Hematopoietic multipotent progenitor cell treated with erythropoietin and hydrocortisone succinate and interleukin-3 and kit ligand, for 15 days (in vitro differentiated cells): Measurements from ENCODE around the gene GDAP2.
A peak's percentile ranks its signal among the peaks of the same experiment; 100 is the strongest.
"Not testable (repeated sequence)": the region's sequence is repeated elsewhere in the genome, so short reads cannot be mapped to it uniquely, and the experiment has no call there.

Source experiments
- DNase-seq: peaks from one replicate; pipeline ENCODE4 v3.0.0-alpha.2; 2015; ENCODE audit warnings: low spot score

The GDAP2 gene

DNA sequence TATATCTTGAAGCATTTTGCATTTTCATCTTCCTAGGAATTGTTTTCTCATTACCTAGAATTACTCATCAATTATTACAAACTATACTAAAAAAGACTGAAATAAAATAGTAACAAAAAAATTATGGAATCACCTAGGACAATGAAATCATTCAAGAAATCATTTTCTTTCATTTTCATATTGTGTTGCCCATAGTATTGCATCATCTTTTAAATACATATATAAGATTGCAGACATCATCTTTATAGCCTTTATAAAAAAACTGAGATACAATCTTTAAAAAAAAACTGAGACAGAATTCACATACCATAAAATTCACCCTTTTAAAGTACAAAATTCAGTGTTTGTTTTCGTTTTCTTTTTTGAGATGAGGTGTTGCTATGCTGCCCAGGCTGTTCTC, 29.6 kb downstream of the GDAP2 start:
- no peak for DNase-seq

DNA sequence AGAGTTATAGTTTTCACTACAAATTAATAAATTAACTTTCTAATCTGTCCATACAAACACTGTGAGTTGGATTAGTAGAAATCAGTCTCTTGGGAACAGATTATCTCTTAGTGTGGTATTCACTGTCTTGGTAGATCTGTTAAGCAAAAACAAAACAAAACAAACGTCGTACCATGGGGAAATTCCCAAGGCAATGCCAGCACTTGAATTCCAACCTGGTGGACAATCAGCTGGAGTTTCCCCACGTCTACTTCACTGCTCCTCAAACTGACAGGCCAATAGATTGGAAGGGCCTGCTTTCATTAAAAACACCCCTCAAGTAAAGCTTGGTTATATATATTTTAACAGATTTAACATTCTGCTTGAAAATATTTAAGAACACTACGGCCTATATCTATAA, 31.9 kb downstream of the GDAP2 start:
- no peak for DNase-seq

DNA sequence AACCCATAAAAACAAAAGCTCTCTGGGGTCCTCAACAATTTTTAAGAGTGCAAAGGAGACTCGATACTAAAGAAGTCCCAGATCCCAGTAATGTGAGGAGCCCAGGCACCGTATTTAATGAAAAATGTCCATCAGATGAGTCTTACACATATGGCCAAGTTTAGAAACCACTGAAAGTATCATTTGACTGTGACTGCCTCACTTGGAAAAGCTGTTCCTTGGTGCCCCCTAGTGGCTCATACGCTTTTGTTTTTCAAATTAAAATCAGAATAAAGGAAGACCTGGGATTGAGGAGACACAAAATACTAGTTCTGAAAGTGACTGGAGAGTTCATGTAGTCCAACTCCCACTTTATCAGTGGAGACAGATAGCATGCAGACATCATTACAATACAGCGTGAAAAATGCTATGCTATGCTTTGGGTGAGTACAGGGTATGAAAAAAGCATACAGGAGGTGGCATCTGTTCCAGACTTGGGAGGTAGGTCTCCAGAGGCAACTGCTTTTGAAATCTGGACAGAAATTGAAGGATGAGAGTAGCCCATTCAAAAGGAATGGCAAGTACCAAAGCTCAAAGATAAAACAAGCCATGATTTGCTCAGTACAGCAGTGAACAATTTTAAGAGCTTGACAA, 33.8 kb downstream of the GDAP2 start:
- peak; percentile 72 for DNase-seq

DNA sequence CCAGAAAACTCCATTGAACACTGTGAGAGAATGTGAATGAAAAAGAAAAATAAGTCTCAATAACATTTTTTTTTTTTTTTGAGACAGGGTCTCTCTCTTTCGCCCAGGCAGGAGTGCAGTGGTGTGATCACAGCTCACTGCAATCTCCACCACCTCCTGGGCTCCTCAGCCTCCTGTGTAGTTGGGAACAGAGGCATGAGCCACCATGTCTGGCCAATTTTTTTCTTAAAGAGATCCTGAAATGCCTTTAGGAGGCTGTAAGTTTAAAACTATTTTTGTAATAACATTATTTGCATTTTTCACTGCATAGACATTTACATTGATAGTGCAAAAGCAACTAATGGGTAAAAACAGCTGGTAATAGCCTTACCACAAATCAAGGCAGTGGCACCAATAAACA, 35.3 kb downstream of the GDAP2 start:
- no peak for DNase-seq

DNA sequence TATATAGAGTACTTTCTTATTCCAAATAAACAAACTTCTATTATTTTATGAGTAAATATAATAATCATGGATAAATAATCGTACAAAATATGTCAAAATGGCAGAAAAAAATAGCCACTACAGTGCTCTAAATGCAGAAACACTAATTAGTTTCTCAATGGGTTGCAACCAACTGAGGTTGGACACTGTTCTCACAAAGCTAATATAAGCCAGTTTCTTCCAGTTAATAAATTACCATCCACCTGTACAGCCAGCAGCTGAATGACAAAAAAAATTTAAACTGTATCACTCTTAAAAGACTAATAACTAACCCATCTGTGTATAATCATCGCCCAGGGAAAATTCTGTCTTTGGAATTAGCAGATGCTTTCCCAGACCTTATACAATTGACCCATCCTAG, 36.9 kb downstream of the GDAP2 start:
- DNase-seq, result no peak

DNA sequence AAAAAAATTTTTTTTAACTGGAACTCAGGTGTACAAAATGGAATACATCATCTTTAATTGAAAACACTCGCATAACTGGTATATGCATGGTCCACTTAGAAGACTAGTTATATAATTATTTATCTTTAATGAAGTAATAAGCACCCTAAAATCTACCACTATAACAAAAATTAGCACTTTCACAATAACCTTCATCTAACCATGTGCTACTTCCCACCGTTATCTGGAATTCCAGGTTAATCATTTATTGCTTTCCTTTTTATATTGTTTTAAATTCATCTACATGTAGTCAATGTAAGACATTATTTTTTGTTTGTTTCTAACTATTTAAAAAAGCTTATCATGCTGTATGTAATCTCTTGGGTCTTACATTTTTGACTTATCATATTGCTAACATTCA, 39.0 kb downstream of the GDAP2 start:
- no peak for DNase-seq

DNA sequence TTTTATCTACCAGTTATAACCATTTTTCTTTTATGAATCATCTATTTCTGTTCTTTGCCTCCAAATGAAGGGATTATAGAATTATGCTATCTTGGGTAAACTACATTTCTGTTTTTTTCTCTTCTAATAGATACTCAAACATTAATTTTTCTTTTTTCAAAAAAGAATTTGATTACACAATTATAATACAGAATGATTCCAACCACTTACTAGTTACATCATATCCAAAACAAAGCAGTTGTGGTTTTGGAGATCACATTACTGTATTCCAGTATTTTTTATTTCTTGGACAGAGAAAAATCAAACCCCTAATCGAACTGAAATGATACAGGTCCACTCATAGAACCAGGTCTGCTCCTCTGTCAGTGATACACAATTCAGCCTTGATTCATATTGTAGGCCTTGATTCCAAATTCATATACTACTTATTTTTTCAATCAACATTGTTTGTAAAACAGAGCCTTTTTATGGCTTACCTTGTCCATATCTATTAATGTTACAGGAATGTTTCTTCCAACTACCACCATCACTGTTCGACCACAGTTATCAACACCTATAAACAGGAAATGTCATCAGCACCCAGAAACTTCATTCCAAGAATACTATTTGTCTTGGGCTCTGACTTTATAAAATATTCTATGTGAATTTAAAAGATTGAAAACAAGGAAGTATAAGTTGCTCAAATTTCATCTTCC, 43.2 kb downstream of the GDAP2 start:
- no peak for DNase-seq

DNA sequence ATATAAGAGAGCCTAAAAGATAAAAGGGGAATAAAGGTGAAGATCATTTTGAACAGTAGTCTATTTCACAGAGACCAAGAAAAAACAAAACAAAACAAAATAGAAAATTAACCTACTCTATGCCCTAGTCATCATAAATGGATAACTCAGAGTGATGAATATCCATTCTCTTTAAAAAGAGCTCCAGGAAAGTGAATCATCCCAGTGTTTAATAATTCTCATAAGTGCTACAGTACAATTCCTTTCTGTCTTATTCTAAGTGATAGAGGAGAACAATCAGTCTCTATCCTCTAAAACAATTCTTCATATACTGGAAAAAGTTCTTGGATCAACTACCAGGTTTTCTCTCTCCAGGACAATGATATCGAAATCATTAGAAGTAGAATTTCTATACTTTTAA, 45.8 kb downstream of the GDAP2 start:
- no peak for DNase-seq

DNA sequence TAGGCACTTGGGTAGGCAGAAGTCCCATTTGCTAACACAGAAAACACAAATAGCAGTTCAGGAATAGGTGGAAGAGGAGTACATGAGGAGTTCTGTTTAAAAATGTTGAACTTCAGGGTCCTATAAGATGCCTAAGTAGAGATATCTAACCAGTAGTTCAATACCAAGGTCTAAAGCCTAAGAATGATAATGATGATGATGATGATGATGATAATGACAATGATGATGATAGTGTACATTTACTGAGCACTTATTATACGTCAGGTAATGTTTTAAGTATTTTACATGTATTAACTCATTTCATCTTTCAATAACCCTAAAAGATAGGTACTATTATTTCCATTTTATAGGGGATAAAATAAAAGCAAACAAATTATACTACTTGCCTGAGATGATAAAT, 50.1 kb downstream of the GDAP2 start:
- DNase-seq, result no peak

DNA sequence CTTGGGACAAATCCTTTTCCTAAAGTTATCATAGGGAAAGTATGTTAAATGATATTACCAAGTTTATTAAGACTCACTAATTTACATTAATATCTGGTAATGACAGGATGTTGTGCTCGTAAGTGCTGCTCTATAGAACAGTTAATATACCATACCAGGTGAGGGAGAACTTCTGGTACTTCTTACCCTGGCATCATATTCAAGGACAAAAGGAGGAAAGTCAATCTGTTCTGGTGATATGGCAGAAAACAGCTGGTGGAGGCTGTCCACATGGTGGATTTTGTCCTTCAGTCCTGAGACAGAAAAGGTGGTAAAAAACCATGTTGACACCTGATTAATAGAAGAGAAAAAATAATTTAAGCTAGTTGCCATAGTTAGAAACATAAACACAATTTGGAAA, 51.6 kb downstream of the GDAP2 start:
- DNase-seq, result no peak

DNA sequence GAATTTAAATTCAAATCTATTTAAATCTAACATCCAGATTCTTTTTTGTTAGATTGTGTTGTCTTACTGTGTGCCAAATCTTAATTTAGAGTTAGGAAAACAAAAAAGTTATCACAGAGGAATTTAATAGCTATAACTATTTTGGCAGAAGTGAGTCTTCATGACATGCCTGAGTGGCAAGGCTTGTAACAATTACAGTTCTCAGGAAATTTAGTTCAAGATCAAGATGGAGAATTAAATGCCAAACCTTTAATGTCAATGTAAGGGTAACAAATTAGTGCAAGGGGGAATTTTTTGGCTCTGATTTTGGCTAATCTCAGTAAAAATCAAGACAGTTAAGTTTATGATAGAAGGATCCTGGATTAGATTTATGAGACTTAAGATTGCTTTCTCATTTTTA, 58.4 kb downstream of the GDAP2 start:
- DNase-seq, result no peak

DNA sequence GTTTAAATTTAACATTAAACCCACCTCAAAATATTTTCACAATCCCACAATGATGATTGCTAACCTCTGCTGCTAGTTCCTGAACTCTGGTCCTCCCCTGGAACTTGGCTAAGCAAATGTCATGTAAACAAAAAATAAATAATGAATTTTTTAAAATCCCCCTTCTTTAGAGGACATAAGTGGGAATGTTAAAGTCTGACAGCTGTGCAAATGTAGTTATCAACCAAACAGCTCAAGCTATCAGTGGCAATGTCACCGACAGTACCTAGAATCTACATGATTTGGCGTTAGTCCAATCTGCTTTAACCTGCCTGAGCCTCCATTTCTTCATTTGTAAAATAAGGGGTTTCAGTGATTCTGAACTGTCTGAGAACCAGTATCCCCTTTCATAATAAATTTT, 67.7 kb downstream of the GDAP2 start:
- DNase-seq, result no peak

DNA sequence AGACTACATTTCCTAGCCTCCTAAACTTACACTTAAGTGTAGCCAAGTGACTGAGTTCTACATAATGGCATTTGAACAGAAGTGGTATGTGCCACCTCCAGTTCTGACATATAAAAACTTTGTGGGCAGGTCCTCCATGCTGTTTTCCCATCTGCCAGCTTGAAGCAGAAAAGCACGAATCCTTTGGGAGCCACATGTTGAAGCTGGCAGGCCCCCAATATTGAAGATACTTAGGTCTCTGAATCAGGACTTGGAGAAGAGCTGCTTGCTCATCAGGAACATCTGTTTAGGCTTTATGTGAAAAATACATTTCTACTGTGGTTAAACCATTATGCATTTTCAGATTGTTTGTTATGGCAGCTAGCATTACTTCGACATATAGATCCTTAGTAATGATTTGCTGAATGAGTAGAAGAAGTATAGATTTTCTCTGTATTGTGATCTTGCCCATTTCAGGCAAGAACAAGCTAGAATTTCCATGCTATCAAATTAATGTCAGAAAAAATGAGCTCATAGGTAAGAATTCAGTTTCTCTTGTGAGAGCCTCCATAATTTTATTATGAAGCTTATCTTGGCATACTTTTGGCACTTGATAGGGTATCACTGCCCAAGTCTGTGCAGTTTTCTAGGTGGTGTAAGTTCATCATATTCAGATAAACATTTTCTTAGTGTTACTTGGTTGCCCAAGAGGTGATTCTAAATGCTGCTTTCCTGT, 68.4 kb downstream of the GDAP2 start:
- no peak for DNase-seq

DNA sequence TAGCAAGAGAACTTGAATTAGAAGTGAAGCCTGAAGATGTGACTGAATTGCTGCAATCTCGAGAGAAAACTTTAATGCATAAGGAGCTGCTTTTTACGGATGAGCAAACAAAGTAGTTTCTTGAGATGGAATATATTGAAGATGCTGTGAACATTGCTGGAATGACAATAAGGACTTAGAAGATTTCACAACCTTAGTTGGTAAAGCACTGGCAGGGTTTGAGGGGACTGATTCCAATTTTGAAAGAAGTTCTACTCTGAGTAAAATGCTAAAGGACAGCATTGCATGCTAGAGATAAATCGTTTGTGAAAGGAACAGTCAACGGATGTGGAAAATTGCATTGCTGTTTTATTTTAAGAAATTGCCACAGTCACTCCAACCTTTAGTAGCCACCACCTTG, 69.5 kb downstream of the GDAP2 start:
- DNase-seq, result no peak

DNA sequence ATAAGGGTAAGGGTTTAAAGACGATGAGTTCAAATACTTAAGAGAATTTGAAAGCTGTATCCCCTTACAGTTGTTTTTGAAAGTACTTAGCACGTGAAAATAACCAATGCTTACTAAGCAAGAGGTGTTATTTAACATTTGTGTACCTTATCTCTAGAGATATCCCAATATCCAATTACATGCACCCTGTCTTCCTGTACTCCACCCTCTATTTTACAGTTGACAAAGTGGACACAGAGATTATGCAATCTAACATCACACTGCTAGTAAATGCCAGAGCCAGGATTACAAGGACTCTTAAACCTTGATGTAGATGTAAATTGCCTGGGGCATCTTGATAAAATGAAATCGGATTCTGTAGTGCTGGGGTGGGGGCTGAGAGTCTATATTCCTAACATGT, 72.0 kb downstream of the GDAP2 start:
- DNase-seq, result no peak

DNA sequence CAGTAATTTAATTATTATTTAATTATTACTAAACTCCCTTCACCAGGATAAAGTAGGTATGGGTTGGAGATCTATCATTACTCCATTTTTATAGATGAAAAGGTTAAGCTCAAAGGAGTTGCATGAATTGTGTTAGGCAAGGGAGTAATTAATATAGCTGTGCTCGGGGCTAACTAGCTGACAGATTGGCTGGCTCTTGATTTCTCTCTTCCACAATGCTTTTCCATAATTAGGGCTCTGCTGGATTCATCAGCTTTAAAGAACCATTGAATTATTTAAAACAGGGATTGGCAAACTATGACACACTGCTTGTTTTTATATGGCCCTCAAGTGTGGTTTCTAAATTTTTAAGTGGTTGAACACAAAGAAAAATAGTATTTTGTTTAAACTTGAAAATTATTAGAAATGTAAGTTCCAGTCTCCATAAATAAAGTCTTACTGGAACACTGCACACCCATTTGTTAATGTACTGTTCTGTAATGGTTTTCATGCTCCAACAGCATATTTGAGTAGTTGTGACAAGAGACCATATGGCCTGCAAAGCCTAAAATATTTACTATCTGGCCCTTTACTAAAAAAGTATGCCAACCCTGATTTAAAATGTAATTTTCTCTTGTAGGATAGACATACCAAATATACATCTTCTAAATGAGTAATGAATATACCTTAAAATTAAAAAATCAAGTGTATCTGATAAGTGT, 76.4 kb downstream of the GDAP2 start:
- DNase-seq, result no peak

DNA sequence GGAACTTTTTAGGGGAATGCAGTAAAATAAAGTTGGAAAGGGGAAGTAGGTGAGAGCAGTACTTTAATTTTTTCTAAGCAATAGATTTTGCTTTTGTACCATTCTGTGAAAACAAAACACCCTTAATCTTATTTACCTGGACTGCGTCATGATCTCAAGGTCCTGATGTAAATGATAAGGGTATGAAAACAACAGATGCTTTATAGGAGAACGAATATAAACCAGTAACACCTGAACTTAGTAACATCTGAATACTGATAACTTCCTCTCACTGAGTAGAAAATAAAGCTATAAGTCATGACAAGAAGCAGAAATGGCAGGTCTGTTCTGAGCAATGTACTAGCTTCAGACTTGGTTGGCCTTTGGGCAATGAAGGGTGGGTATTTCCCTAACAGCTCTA, 77.7 kb downstream of the GDAP2 start:
- DNase-seq, result no peak

DNA sequence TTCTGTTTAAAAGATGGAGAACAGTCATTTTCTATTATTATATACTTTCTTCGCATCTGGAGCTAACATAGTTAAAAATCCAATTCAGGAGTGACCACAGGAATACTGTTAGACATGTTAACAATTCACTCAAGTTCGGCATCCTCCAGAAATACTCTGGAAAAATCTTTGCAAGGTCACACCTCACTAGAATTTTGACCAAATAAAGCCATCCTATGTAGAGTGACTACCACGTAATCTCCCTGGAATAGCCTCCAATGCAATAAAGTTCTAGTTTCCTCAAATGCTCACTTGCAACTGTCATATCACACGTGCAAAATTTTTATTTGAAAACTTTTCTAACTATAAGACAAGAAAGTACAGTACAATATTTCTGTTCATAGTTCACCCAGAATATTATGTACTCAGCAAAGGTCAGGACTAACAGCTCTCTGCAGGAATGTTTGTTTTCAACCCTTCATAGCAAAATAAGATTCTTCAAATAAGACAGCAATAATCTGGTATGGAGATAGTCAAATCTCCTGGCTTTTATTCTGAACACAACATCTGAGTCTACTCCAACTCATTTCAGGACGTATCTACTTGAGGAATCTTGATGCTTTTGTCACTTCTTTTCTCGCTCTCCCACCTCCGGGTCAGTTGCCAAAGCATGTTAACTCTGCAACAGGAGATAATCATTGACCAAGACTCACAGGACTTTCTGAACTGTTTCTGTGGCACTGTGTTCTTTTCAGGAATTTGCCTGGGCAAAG, 82.6 kb downstream of the GDAP2 start:
- no peak for DNase-seq

DNA sequence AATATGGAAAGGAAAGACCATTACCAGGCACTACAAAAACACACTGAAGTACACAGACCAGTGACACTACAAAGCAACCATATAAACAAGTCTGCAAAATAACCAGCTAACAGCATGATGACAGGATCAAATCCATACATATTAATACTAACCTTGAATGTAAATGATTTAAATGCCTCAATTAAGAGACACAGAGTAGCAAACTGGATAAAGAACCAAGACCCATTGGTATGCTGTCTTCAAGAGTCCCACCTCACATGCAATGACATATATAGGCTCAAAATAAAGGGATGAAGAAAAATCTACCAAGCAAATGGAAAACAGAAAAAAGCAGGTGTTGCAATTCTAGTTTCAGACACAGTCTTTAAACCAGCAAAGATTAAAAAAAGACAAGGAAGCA, 84.9 kb downstream of the GDAP2 start:
- DNase-seq, result not testable (repeated sequence)

DNA sequence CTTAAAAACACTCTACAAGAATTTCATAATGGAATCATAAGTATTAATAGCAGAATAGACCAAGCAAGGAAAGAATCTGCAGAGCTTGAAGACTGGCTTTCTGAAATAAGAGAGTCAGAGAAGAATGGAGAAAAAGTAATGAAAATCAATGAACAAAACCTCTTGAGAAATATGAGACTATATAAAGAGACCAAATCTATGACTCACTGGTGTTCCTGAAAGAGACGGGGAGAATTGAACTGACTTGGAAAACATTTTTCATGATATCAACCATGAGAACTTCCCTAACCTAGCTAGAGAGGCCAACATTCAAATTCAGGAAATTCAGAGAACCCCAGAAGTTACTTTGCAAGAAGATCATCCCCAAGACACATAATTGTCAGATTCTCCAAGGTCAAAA, 85.6 kb downstream of the GDAP2 start:
- no peak for DNase-seq

DNA sequence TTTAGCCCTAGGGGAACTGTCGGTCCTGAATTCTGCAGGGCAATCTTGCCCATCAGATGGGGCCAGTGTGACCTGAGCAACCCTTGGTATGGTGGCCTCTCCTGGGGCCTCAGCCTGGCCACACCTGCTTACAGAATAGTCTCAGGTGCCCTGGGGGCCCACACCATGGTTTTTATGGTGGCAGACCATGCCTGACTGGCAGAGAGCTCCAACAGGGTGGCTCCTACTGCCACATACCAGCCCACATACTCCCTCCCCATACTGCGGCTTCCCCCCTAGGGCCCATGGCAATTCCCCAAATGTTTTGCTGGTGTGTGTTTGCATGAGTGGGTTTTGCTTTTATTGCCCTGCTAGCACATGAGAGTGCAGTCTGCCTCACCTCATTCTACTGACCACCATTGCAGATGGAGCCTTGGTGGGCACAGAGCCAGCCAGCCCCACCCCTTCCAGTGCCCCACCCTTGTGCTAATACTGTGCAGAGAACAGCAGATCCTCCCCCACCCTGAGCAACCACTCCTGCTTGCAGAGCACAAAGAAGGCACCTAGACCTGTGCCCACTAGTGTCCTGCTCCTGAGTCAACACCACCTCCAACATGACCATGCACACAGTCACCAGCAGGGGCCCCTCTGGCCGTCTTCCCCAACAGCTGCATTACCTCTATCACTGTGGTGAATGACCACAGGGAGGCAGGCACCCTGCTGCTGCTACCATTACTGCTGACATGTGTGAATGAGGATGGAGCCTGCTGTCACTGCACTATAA, 86.8 kb downstream of the GDAP2 start:
- no peak for DNase-seq
